GM21423 (cell line): ENCODE results near the gene PADI1.

Experiments
- ATAC-seq: cut with Tn5 transposase; IDR thresholded peaks from one replicate; pipeline ENCODE4 v1.9.1; 2021; ENCODE audit warnings: mild to moderate bottlenecking, moderate library complexity; ENCODE audit not compliant: unreplicated experiment

PADI1 gene

DNA sequence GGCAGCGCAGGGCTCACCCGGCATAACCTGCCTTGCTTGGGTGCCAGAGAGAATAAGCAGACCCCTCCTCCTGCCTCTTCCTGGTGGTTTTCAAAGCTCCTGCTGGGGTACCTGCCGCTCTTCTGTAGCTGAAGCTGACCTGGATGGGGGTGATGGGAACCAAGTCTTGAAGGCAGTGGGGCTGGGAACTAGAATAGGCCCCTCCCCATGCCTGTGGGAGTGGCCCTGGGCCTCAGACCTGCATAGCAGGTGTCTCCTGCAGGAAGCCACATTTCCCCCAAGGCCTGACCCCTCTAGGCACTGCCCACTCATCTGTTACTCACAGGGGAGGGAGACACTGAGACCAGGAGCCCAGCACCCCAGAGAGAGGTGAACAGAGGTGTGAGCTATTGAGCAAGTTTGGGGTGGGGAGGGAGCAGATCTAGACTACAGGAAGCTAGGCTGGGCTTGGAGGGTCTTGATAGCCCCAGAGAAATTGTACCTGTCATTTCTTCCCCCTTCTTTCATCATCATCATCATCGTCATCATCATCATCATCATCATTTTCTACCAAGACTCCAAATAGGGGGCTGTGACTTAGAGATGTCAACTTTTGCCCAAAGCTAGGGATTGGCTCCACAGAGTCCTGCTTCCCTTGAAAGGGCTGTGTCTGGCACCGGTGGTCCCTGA, 10.1 kb downstream of the PADI1 start:
- ATAC-seq = no peak

DNA sequence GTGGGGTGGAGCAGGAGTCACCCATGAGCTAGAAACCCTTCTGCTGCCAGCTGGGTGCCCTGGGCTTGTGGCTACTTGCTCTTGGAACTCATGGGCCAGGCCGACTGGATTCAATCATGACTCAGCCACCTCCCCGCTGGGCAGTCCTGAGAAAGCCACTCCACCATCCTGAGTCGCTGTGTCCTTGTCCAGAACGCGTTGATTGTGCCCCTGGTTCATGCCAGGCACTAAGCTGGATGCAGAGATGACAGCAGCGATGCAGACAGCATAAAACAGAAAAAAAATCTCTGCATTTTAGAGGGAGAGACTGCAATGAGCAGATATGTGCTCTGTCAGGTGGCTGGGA, 10.6 kb downstream of the PADI1 start:
- ATAC-seq = no peak

DNA sequence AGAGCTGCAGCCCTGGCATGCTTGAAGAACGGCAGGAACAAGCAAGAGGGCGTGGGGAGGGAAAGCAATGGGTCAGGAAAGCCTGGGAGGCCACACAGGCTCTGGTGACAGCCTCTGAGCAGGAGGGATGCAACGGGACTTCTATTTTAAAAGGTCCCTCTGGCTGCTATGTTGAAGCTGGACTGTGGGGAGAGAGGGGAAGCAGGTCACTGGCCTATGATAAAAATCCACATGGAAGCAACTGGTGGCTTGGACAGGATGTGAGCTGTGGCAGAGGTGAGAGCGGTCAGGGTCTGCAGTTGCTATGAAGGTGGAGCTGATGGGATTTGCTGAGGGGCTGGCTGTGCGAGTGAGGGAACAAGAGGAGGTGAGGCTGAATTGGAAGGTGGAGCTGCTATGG, 11.2 kb downstream of the PADI1 start:
- ATAC-seq = no peak

DNA sequence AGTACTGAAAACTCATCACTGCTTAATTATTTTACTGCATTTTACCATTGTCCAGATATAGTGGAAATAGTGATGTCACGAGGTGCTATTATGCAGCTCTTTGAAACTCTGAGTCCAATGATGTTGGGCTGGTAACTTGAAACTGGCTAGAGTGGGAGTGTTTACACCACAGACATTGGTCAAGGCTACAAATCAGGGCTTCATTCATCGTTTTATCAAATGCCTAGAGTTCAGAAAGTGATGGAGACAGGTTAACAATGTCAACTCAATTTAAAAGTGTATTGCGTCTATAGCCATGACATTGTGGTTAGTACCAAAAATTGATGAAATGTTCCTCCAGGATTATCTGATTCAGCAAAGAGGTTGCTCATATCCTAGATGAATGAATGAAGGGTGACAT, 12.7 kb downstream of the PADI1 start:
- ATAC-seq = no peak

DNA sequence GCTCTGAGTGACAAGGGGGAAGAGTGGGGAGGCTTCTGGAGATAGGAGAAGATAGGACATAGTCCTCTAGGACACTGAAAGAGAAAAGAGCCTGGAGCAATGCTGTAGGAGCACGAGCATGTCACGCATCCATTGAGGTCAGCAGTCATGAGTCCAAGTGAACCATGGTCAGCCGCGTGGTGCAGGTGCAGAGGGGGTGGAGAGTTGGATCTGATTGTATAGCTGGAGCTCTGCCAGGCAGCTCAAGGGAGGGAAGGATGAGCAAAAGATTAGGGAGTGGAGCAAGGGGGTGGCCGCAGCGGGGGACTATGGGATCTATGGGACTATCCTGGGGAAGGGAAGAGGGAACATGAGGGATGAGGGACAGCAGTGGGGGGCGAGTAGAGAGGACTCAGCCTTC, 14.0 kb downstream of the PADI1 start:
- ATAC-seq = no peak

DNA sequence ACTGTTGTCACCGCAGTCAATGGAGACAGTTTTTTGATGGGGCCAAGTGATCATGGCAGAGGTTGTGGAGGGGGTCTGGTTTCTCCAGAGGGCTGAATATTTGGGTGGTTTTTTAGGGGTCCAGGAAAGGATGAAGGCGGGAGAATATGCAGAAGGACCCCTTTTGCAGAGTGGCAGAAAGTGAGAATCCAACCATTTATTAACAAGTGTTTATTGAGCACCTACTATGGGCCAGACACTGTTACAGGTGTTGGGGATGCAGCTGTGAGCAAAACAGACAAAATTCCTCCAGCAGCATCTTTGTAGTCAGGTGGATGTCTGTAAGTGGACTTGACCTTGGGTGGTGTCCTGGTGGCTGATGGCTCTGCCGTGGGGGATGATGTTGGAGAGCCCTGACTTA, 15.4 kb downstream of the PADI1 start:
- ATAC-seq = no peak

DNA sequence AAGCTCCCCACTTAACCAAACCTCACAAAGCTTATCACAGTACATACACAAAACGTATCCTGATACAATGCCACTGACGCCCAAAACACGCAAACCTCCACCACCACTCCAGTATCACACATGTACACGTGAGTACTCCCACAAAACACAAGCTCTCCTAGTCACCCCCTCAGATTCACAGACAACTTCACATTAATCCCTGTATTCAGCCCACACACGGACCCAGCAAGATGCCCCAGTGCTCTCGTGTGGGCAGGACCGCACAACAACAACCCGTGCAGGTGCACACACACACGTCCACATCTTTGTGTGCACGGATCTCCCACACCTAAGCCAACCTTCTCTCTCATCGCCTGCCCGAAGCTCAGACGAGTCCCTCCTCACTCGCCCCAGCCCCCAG, 17.6 kb downstream of the PADI1 start:
- ATAC-seq = no peak

DNA sequence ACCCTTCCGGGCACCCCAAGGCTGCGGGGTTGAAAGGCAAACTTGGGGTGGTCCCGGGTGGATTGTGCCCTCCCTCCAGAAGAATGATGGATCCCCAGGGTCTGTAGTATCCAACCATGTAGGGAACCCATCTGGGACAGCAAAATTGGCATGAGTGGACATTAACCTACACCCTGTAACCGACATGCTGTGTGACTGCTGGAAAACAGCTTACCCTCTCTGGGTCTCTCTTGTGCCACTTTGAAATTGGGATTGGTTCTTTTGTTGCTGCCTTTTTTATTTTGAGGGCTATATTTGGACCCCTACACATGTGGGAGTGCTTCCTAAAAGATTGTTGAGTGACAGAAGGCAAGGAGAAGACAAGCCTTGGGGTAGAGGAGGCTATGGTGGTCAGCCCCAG, 19.5 kb downstream of the PADI1 start:
- no peak for ATAC-seq

DNA sequence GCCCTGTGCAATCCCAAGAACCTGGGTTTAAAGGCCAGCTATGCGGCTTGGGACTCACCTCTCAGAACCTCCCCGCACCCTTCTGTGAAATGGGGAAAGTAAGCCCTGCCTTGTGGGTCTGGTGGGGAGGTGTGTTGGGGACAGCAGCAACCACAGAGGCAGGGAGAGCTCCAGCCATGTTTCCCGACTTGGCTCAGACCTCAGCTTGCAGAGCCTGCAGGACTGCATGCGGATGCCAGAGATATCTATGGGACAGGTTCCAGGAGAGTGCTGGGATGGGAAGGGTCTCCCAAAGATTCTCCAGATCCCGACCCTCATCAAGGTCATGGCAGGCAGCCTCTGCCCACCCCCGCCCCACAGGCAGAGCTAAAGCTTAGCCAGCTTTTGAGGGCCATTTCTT, 20.2 kb downstream of the PADI1 start:
- no peak for ATAC-seq

DNA sequence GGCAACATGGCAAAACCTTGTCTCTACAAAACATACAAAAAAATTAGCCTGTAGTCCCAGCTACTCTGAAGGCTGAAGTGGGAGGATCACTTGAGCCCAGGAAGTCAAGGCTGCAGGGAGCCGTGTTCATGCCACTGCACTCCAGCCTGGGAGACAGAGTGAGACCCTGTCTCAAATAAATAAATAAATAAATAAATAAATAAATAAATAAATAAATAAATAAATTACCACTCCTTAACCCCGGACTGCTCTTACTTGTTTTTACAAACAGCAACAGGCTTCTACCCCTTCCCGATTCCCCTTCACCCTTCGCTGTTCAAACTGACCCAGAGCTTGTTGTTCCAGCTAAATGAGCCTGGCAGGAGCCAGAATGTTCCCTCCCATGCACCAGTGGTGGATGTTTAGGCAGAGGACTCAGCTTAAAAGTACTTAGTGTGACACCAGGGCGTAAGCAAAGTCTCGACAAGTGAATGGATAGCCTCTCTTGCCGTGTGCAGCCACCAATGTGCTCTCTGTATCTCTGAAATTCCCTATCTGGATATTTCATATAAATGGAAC, 22.5 kb downstream of the PADI1 start:
- ATAC-seq = no peak

DNA sequence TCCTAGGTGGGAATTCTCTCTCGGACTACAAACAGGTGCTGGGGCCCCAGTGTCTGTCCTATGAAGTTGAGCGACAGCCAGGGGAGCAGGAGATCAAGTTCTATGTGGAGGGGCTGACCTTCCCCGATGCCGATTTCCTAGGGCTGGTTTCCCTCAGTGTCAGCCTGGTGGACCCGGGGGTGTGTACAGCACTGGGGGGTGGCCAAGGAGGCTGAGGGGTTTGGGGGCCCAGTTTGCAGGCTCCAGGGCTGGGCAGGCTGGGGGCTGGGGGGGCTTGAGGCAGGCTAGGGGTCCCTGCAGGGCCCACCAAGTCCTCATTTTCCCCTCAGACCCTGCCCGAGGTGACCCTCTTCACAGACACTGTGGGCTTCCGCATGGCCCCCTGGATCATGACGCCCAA, 23.7 kb downstream of the PADI1 start:
- ATAC-seq = no peak

DNA sequence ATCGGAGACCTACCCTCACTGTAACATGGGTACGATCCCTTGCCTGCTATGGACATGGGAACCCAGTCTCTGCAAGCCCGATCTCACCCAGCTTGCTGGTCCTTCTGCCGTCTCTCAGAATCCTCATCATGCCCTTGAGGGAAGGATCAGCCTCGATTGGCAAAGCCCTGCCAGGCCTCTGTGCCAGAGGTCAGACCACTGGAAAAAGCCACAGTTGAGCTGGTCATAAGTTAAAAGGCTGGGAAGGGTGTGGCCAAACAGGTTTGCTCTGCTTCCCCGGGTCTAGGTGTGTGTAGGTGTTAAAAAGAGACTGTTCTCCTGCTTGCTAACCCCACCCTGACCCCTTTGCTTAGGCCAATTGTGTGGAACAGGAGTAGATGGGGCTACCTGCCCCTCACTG, 24.5 kb downstream of the PADI1 start:
- ATAC-seq = no peak

DNA sequence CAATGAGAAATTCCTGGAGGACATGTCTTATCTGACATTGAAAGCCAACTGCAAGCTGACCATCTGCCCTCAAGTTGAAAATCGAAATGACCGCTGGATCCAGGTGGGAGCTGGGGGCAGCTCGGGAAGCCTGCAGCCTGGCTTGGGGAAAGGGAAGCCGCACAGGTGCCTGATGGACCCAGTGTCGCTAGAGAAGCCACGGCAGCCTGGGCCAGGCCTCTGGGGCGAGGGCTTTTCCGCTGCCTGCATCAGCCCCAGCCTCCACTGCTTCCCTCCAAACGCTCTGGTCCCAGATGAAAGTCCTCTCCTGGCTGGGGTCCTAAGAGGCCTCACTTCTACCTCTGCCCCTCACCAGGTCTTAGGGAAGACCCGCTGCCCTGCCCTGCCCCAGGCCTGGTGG, 25.2 kb downstream of the PADI1 start:
- ATAC-seq = no peak

DNA sequence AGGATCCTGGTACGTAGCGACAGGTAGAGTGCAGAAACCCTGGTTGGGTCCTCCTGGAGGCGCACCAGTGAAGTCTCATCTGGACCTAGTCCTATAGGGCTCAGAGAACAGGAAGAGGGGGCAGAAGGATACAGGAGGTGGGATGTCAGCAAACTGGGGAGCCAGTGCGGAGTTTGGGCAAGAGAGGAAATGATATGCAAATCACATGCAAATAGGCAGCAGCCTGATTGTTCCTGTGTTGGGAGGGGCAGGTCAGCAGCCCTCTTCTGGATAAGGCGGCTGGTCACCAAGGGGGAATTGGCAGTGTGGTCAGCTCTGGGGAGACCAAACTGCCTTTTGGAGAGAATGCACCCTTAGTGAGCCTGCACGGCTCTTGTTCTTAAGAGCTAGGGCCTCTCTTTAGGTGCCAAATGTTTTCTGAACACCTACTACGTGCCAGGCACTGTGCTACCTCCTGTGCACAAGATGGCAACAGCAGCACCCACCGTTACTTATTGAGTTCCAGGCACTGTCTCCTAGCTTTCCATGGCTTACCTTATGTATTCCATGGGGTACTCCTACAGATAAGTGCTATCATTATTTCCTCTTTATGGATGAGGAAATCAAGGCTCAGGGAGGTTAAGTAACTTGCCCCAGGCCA, 25.9 kb downstream of the PADI1 start:
- no peak for ATAC-seq

DNA sequence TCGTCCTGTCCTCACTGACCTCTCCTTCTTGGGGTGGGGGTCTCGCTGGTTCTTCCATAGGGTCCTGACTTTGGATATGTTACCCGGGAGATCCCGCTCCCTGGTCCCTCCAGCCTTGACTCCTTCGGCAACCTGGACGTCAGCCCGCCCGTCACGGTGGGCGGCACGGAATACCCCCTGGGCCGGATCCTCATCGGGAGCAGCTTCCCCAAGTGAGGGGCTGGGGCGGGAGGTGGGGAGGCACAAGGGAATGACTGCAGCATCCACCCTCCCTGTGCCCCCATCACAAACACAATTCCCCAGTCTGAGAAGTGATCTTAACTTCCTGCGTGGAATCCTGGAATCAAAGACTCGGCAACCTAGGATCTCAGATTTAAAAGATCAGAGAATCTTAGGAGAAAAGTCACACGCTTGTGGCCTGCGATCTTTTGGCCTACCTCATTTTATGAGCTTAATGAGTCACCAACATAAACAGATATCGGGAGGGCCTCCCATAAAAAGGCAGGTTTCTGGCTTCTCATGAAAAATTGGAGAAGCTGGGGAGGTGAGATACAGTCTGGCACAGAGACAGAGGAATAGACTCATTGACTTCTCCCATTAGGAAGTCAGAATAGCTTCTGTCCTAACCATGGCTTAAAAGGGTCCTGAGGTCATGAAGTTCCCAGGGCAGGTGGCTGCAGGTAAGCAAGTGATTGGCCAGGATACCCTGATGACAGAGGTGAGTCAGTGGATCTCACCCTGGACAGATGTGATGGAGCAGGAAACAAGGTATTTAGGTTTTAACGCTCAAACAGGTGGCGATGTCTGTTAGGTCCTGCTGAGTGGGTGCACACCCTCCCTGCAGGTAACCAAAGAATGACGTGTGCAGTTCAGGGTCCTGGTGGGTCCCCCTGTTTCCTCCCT, 28.1 kb downstream of the PADI1 start:
- ATAC-seq = no peak

DNA sequence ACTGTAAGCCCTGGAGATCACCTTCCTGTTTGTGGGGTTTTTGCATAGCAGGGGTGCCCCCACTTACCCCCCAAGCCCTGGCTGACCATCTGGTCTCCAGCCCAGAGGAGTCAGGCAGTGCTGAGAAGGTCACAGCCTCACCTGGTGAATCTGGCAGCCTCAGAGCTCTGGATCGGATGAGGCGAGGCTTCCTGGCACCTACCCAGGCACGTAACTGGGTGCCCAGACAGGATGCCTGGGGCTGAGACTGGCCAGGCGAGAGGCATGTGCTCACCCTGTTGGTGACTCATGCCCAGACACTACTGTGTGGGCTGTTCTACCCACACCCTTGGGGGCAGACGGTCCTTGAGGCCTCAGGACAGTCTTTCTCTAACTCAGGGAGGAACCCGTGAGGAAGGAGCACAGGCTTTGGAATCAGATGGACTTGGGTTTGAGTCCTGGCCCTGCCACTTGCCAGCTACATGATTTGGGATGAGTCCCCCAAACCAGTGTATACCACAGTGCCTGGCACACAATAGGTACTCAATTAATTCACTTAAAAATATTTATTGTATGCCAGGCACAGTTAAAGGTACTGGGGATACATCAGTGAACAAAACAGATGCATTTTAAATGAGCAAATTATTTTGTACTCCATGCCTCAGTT, 28.9 kb downstream of the PADI1 start:
- ATAC-seq = no peak

DNA sequence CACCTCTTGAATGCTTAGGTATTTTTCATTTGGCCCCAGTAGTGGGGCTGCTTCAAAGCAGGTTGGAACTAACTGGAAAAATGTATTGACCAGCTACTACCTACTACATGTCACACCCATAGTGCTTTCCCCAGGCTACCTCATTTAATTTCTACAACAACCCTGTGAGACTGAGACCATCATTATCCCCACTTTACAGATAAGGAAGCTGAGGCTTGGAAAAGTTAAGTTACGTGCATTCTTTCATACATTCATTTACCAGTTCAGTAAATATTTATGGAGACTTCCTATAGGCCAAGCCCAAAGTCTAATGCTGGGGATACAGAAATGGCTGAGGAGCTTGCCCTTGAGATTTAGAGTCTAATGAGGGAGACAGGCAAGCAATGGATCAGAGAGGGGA, 29.5 kb downstream of the PADI1 start:
- no peak for ATAC-seq

DNA sequence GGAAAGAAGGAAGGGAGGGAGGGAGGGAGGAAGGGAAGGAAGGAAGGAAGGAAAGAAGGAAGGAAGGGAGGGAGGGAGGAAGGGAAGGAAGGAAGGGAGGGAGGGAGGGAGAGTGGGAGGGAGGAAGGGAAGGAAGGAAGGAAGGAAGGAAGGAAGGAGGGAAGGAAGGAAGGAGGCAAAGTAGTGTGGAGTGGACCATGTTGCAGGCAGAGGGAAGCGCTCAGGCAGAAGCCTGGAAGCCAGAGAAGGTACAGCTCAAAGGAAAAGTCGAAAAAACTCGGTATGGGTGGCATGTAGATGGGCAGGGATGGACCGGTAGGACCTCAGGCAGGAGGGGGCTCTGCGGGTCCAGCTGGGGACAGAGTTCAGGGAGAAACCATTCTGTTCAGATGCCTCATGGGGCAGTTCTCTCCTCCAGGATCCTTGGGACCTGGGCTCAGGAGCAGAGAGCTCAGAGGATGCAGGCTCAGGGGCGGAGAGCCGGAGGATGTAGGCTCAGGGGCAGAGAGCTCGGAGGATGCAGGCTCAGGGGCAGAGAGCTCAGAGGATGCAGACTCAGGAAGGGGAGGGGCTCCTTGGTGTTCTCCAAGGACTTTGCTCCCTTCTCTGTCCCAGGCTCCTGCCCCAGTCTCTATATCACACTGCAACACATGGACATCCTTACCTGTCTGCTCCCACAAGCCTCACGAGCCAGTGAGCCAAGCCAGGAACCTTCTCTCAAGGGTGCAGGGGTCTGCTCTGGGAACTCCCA, 30.4 kb downstream of the PADI1 start:
- no peak for ATAC-seq

DNA sequence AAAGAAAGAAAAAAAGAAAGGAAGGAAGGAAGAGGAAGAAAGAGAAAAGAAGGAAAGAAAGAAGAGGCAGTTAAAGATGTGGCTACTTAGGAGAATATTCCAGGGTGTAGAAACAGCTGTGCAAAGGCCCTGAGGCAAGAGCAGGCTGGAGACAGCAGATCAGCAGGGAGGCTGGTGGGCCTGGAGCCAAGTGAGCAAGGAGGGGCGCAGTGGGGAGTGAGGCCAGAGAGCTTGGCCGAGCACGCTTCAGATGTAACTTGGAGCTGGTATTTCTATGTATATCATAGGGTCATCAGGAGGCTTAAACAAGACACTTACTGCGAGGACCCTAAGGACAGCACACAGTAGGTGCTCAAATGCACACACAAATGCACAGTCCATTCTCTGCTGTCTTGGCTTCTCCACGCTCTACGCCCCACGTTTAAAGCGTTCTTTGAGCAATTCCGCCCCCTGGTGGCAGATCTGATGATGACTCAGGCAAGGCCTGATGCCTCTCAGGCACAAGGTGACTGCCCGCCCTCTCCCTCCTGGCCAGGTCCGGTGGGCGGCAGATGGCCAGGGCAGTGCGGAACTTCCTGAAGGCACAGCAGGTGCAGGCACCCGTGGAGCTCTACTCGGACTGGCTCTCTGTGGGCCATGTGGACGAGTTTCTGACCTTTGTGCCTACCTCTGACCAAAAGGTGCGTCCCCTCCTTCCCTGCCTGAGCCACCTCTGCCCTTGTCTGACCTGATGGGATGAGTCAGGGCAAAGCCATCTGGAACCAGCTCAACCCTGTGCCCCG, 32.0 kb downstream of the PADI1 start:
- no peak for ATAC-seq

DNA sequence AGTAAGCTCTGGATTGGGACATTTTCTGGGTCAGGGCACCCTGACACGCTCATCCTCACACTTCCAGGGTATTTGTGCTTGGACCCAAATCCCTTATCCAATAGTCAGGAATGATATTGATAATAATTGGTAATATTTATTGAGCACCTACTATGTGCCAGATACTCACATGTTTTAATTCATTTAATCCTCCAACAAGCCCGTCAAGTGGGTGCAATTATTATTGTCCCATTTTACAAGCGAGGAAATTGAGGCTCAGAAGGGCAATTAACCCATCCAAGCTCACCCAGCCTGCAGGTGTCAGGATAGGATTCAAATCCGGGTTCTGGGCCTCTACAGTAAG, 32.6 kb downstream of the PADI1 start:
- ATAC-seq = no peak
